Neural cell (in vitro differentiated cells): ENCODE data around the gene SLC36A1. TPM values are rescaled to one million over a fixed set of nuclear protein-coding genes. Genes with fewer than 3 reads are reported as not detected.

Experiments
- H2AFZ ChIP-seq: fragments of 200-600, 300-800 bp; sonication (generic), shearing (Covaris generic); 2 replicates; pipeline ENCODE4 v1.6.0; 2014; ENCODE audit warnings: low read depth, mild to moderate bottlenecking, antibody characterized with exemption, low read length, moderate library complexity
- H3F3A ChIP-seq: fragments of 200-600 bp; shearing (Covaris generic); 2 replicates; pipeline ENCODE4 v1.6.1; 2016; ENCODE audit warnings: mild to moderate bottlenecking, moderate library complexity, mixed read lengths, antibody characterized with exemption, low read length; ENCODE audit not compliant: insufficient read depth, poor library complexity, severe bottlenecking
- H3K27ac ChIP-seq: fragments of 200-600, 300-800 bp; sonication (generic), shearing (Covaris generic); 2 replicates; pipeline ENCODE4 v1.5.1; 2014; ENCODE audit warnings: mild to moderate bottlenecking, low read length, moderate library complexity
- H3K27me3 ChIP-seq: fragments of 300-800, 200-600 bp; sonication (generic), shearing (Covaris generic); 2 replicates; pipeline ENCODE4 v1.6.0; 2014; ENCODE audit warnings: mild to moderate bottlenecking, low read depth, low read length, moderate library complexity; ENCODE audit not compliant: insufficient read depth
- H3K36me3 ChIP-seq: fragments of 300-800, 200-600 bp; sonication (generic), shearing (Covaris generic); 2 replicates; pipeline ENCODE4 v1.5.1; 2014; ENCODE audit warnings: mild to moderate bottlenecking, antibody characterized with exemption, low read length, moderate library complexity; ENCODE audit not compliant: insufficient read depth
- H3K4me2 ChIP-seq: fragments of 300-800, 200-600 bp; sonication (generic), shearing (Covaris generic); 2 replicates; pipeline ENCODE4 v1.6.0; 2014; ENCODE audit warnings: mild to moderate bottlenecking, low read length
- H3K4me3 ChIP-seq: fragments of 300-800, 200-600 bp; sonication (generic), shearing (Covaris generic); 2 replicates; pipeline ENCODE4 v1.5.1; 2014; ENCODE audit warnings: mild to moderate bottlenecking, low read length, moderate library complexity
- H3K79me2 ChIP-seq: fragments of 200-600 bp; shearing (Covaris generic); replicated peaks from 2 replicates; pipeline ENCODE4 v1.6.0; 2014; ENCODE audit warnings: mild to moderate bottlenecking, low read length, moderate library complexity; ENCODE audit not compliant: insufficient read depth
- H3K9ac ChIP-seq: fragments of 300-800, 200-600 bp; sonication (generic), shearing (Covaris generic); 2 replicates; pipeline ENCODE4 v1.6.1; 2016; ENCODE audit warnings: mild to moderate bottlenecking, low read length, mixed read lengths
- H3K9me2 ChIP-seq: fragments of 200-600 bp; shearing (Covaris generic); 2 replicates; pipeline ENCODE4 v1.6.1; 2016; ENCODE audit warnings: mild to moderate bottlenecking, low read length, mixed read lengths; ENCODE audit not compliant: insufficient read depth
- H3K9me3 ChIP-seq: fragments of 200-600, 300-800 bp; sonication (generic), shearing (Covaris generic); 2 replicates; pipeline ENCODE4 v1.6.1; 2016; ENCODE audit warnings: mild to moderate bottlenecking, mixed run types, low read length, moderate library complexity, mixed read lengths
- H4K20me1 ChIP-seq: fragments of 200-600 bp; shearing (Covaris generic); 2 replicates; pipeline ENCODE4 v1.6.1; 2016; ENCODE audit warnings: mild to moderate bottlenecking, mixed run types; ENCODE audit not compliant: insufficient read depth
- CTCF ChIP-seq: fragments of 450-650 bp; IDR thresholded peaks from 2 replicates; pipeline ENCODE4 v1.5.1; 2014; ENCODE audit warnings: antibody characterized with exemption, mild to moderate bottlenecking, moderate library complexity; ENCODE audit not compliant: poor library complexity, severe bottlenecking
- EP300 ChIP-seq: fragments of 450-650 bp; conservative IDR thresholded peaks from 2 replicates; pipeline ENCODE4 v1.6.1; 2014; ENCODE audit warnings: antibody characterized with exemption, mild to moderate bottlenecking, moderate library complexity; ENCODE audit not compliant: poor library complexity, severe bottlenecking
- EZH2 ChIP-seq: fragments of 200-600, 300-800 bp; shearing (Covaris generic), sonication (generic); IDR thresholded peaks from 2 replicates; pipeline ENCODE4 v1.6.1; 2014; ENCODE audit warnings: antibody characterized with exemption, low read length, borderline replicate concordance, mild to moderate bottlenecking; ENCODE audit not compliant: insufficient read depth, poor library complexity, severe bottlenecking
- MXI1 ChIP-seq: fragments of 450-650 bp; conservative IDR thresholded peaks from 2 replicates; pipeline ENCODE4 v1.6.1; 2014; ENCODE audit warnings: antibody characterized with exemption, mild to moderate bottlenecking; ENCODE audit not compliant: poor library complexity, severe bottlenecking
- POLR2AphosphoS5 ChIP-seq: IDR thresholded peaks from 2 replicates; pipeline ENCODE4 v1.6.1; 2012
- RAD21 ChIP-seq: fragments of 450-650 bp; conservative IDR thresholded peaks from 2 replicates; pipeline ENCODE4 v1.6.1; 2014; ENCODE audit warnings: antibody characterized with exemption, mild to moderate bottlenecking, moderate library complexity
- SMC3 ChIP-seq: fragments of 450-650 bp; conservative IDR thresholded peaks from 2 replicates; pipeline ENCODE4 v1.6.1; 2014; ENCODE audit warnings: antibody characterized with exemption, mild to moderate bottlenecking, moderate library complexity; ENCODE audit not compliant: poor library complexity
- TAF1 ChIP-seq: IDR thresholded peaks from 2 replicates; pipeline ENCODE4 v1.6.1; 2012; ENCODE audit warnings: low read depth
- polyA plus RNA-seq: library from polyadenylated mRNA; depleted of rRNA; stranded (reverse); fragments of >200 nt; gene quantifications from 2 replicates; pipeline ENCODE4 v1.2.3, GENCODE V29; 2014
- TF ChIP-seq, protein P1 (sequence below): IDR thresholded peaks from 2 replicates; pipeline ENCODE4 v1.6.1; 2012; ENCODE audit warnings: borderline replicate concordance

Gene SLC36A1
- polyA plus RNA-seq, 1 donor from 2014 or later = 5.3 TPM

DNA sequence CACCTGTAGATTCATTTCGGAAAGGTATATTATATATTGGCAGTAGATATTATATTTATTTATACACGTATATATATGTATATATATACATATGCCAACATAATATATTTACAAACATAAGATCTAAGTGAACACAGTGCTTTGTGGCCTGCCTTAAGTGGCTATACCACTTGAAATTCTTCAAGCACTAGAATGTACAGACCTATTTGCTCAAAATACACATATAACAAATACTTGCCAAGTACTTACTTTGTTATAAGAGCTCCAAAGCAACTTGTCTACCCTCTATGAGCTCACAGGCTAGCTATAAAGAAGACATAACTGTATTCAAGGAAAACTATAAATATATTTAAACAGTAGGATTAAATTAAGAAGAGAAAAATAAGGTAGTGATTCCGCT is 33.6 kb upstream of the SLC36A1 start:
- H4K20me1 ChIP-seq = no peaks in the 10 kb centered on the region
- no peaks in the 10 kb centered on the region for H3K79me2 ChIP-seq
- no peak overlapping the region for H3K9ac ChIP-seq
- TF ChIP-seq TAF1 = no peak
- TF ChIP-seq POLR2AphosphoS5 = no peak
- no peak for TF ChIP-seq CTCF
- no peak for TF ChIP-seq EP300
- no peak for TF ChIP-seq MXI1
- no peak for TF ChIP-seq RAD21
- TF ChIP-seq, protein P1, sequence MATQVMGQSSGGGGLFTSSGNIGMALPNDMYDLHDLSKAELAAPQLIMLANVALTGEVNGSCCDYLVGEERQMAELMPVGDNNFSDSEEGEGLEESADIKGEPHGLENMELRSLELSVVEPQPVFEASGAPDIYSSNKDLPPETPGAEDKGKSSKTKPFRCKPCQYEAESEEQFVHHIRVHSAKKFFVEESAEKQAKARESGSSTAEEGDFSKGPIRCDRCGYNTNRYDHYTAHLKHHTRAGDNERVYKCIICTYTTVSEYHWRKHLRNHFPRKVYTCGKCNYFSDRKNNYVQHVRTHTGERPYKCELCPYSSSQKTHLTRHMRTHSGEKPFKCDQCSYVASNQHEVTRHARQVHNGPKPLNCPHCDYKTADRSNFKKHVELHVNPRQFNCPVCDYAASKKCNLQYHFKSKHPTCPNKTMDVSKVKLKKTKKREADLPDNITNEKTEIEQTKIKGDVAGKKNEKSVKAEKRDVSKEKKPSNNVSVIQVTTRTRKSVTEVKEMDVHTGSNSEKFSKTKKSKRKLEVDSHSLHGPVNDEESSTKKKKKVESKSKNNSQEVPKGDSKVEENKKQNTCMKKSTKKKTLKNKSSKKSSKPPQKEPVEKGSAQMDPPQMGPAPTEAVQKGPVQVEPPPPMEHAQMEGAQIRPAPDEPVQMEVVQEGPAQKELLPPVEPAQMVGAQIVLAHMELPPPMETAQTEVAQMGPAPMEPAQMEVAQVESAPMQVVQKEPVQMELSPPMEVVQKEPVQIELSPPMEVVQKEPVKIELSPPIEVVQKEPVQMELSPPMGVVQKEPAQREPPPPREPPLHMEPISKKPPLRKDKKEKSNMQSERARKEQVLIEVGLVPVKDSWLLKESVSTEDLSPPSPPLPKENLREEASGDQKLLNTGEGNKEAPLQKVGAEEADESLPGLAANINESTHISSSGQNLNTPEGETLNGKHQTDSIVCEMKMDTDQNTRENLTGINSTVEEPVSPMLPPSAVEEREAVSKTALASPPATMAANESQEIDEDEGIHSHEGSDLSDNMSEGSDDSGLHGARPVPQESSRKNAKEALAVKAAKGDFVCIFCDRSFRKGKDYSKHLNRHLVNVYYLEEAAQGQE = no peak
- no peak for TF ChIP-seq SMC3
- no peak for TF ChIP-seq EZH2
- no peak overlapping the region for H3K27ac ChIP-seq
- no peaks in the 10 kb centered on the region for H3K27me3 ChIP-seq
- no peaks in the 10 kb centered on the region for H3K9me2 ChIP-seq
- peaks cover 3% of the 10 kb centered on the region for H3K9me3 ChIP-seq
- no peak overlapping the region for H2AFZ ChIP-seq
- no peak overlapping the region for H3K4me3 ChIP-seq
- no peaks in the 10 kb centered on the region for H3K36me3 ChIP-seq
- H3K4me2 ChIP-seq = no peak overlapping the region
- no peaks in the 10 kb centered on the region for H3F3A ChIP-seq

DNA sequence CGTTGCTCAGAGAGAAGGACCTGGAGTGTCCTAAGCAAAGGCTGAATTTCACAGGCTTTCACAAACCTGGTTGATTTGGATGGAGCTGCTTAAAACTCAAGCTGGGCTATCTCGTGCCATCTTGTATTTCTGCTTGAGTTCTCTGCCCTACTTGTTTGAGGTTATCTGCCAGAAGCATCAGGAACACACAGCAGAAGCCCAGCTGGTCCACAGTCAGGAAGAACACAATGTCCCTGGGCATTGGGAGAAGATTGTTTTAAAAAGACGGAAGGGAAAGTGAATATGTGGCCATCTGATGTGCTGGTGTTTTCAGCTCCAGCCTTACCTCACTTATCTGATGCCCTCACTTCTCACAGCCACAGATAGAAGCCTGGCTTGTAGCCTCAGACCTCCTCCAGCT is 32.9 kb upstream of the SLC36A1 start:
- Histone ChIP-seq H3K9me2 (no peaks in the 10 kb centered on the region), H3K27ac (no peak overlapping the region), H3K4me3 (no peak overlapping the region), H3K79me2 (no peaks in the 10 kb centered on the region), H3K9me3 (peaks cover 3% of the 10 kb centered on the region), H4K20me1 (no peaks in the 10 kb centered on the region), H3K9ac (no peak overlapping the region), H3K27me3 (no peaks in the 10 kb centered on the region), H2AFZ (no peak overlapping the region), H3K4me2 (no peak overlapping the region), H3F3A (no peaks in the 10 kb centered on the region), H3K36me3 (no peaks in the 10 kb centered on the region)
- TF ChIP-seq SMC3 (no peak), EZH2 (no peak), TAF1 (no peak), MXI1 (no peak), EP300 (no peak), CTCF (no peak), POLR2AphosphoS5 (no peak), RAD21 (no peak)
- TF ChIP-seq, protein P1 = no peak
